Psoas muscle (tissue), 8 donors: Measurements from ENCODE around the gene GRIA3. TPM values are rescaled to one million over a fixed set of nuclear protein-coding genes. Genes with fewer than 3 reads are reported as not detected.

Source experiments
- ATAC-seq, 4 donors: fragments of 200-7000 bp; cut with Tn5 transposase; one replicate each; pipeline ENCODE4 v1.9.1; 2020; ENCODE audit warnings: moderate library complexity in 3 of 4, mild to moderate bottlenecking in 2 of 4
- DNase-seq, 2 donors: peaks; one replicate each; pipeline ENCODE4 v3.0.0-alpha.2; 2020
- H3K27ac ChIP-seq: fragments of 200-600 bp; one replicate; pipeline ENCODE4 v1.8.0; 2022
- H3K27me3 ChIP-seq, 3 donors: fragments of 200-600 bp in 1 of 3; one replicate each; pipeline versions ENCODE4 v1.6.1 to v1.8.0; 2013 to 2022; ENCODE audit warnings: low read length in 2 of 3, mild to moderate bottlenecking in 2 of 3, moderate library complexity in 1 of 3; ENCODE audit not compliant: insufficient read depth in 3 of 3
- H3K36me3 ChIP-seq, 2 donors: fragments of 200-600 bp in 1 of 2; one replicate each; pipeline versions ENCODE4 v1.6.1 to v1.8.0; 2013 to 2022; ENCODE audit warnings: low read depth in 1 of 2, mild to moderate bottlenecking in 1 of 2, moderate library complexity in 1 of 2; ENCODE audit not compliant: insufficient read depth in 1 of 2
- H3K4me1 ChIP-seq: fragments of 200-600 bp; one replicate; pipeline ENCODE4 v1.8.0; 2022
- H3K4me3 ChIP-seq: fragments of 200-600 bp; one replicate; pipeline ENCODE4 v1.8.0; 2022; ENCODE audit warnings: mild to moderate bottlenecking
- H3K9me3 ChIP-seq: fragments of 200-600 bp; one replicate; pipeline ENCODE4 v1.8.0; 2022
- CTCF ChIP-seq: fragments of 200-600 bp; IDR thresholded peaks from one replicate; pipeline ENCODE4 v1.8.0; 2022; ENCODE audit warnings: antibody characterized with exemption
- WGBS, 3 donors: extraction: QIAGEN DNeasy Blood & Tissue Kit; methylation state at CpG; one replicate each; pipeline versions ENCODE4 v1.1.6 to v1.1.7; 2013; 5-methylcytosine and 5-hydroxymethylcytosine counted together
- intact Hi-C, 2 donors: fragments of 100-400 bp; cut with DNase I; formaldehyde crosslinking; loops; one replicate each; pipeline versions ENCODE4 v1.11.0 to v1.14.2; 2022
- polyA plus RNA-seq, 3 donors: library from polyadenylated mRNA; stranded (reverse); fragments of 200-250 nt; gene quantifications; one replicate each; pipeline ENCODE4 v1.2.3, GENCODE V29; 2013
- total RNA-seq, 4 donors: library from RNA; stranded (reverse); fragmentation: NEBNext Ultra II Directional in 2 of 4; extraction: Animal tissue kit (Norgen Biotek cat#: 25700) in 2 of 4; gene quantifications; one replicate each; pipeline versions ENCODE4 v1.2.1 to v1.2.4, GENCODE V29; 2021 to 2023
- donor health status: healthy with polysubstance abuse.
- donor health status: DM: no; HTN: no; CAD: no; lungs with moderate emphysema.
- donor health status: Bipolar disorder and iron deficiency.
- donor health status: healthy.
- donor health status: DM: yes; HTN: yes; CAD: no.
- donor health status: DM: no; HTN: no; CAD: no.
- donor health status: DM: no; HTN: no; CAD: no.
- donor health status: DM: yes; HTN: yes; CAD: no.

GRIA3 gene
- total and polyA plus RNA-seq, 7 donors: 0.03 to 0.32 (median 0.21) TPM; not detected in 1

- DNase-seq (no peak), ATAC-seq (no peak)
- intact Hi-C loops: no loop called here
- H3K9me3 ChIP-seq: no peaks in the 10 kb centered on the region
- no peak for TF ChIP-seq CTCF
- H3K36me3 ChIP-seq: no peaks in the 10 kb centered on the region
- no peak overlapping the region for H3K4me3 ChIP-seq
- no peaks in the 10 kb centered on the region for H3K4me1 ChIP-seq
- H3K27ac ChIP-seq: no peak overlapping the region
- no peaks in the 10 kb centered on the region for H3K27me3 ChIP-seq
These were observed 147.3 kb downstream of the GRIA3 start for GRCh38 chrX:123331349-123331748.

GRCh38 chrX:123331859-123332258, 147.8 kb downstream of the GRIA3 start:
- DNase-seq (no peak), ATAC-seq (no peak)
- TF ChIP-seq CTCF: no peak
- no peaks in the 10 kb centered on the region for H3K27me3 ChIP-seq
- no peaks in the 10 kb centered on the region for H3K36me3 ChIP-seq
- WGBS, 3 donors: 41 to 76% (median 76%) methylated on average over 1 of the region's 1 CpG
- H3K9me3 ChIP-seq: no peaks in the 10 kb centered on the region
- no peak overlapping the region for H3K27ac ChIP-seq
- intact Hi-C loops: no loop called here
- no peak overlapping the region for H3K4me3 ChIP-seq
- no peaks in the 10 kb centered on the region for H3K4me1 ChIP-seq

GRCh38 chrX:123336666-123337065, 152.6 kb downstream of the GRIA3 start:
- ATAC-seq (no peak), DNase-seq (no peak)
- Histone ChIP-seq H3K9me3 (no peaks in the 10 kb centered on the region), H3K4me3 (no peak overlapping the region), H3K27me3 (no peaks in the 10 kb centered on the region), H3K4me1 (no peaks in the 10 kb centered on the region), H3K27ac (no peak overlapping the region), H3K36me3 (no peaks in the 10 kb centered on the region)
- WGBS, 3 donors: 41 to 81% (median 75%) methylated on average over 1 of the region's 1 CpG
- no peak for TF ChIP-seq CTCF
- intact Hi-C loops: no loop called here

GRCh38 chrX:123337886-123338639, 154.0 kb downstream of the GRIA3 start:
- no peaks in the 10 kb centered on the region for H3K27me3 ChIP-seq
- 31 to 38% (median 34%) methylated on average over 7 of the region's 7 CpGs for WGBS, 3 donors
- no peaks in the 10 kb centered on the region for H3K36me3 ChIP-seq
- no peak for ATAC-seq
- no peaks in the 10 kb centered on the region for H3K4me1 ChIP-seq
- no peak for DNase-seq
- H3K27ac ChIP-seq: no peak overlapping the region
- no peaks in the 10 kb centered on the region for H3K9me3 ChIP-seq
- no peak for TF ChIP-seq CTCF
- intact Hi-C loops: no loop called here
- H3K4me3 ChIP-seq: no peak overlapping the region
